Astrocyte (in vitro differentiated cells and primary cell): Measurements from ENCODE around the gene GNB1. TPM values are rescaled to one million over a fixed set of nuclear protein-coding genes. Genes with fewer than 3 reads are reported as not detected.

Experiments
- DNase-seq: peaks from one replicate; pipeline ENCODE4 v3.0.0-alpha.2; 2010; ENCODE audit warnings: low read depth
- FAIRE-seq: peaks from 2 replicates; lab custom pipeline; 2011; peaks lifted over from hg19 to GRCh38; lab: Jason Lieb, UNC
- H2AFZ ChIP-seq: 2 replicates; pipeline ENCODE4 v1.6.0; 2012; ENCODE audit warnings: low read depth, low read length, inconsistent platforms
- H3K27ac ChIP-seq: 2 replicates; pipeline ENCODE4 v1.5.1; 2011; ENCODE audit warnings: low read depth, low read length, inconsistent platforms
- H3K27me3 ChIP-seq: 2 replicates; pipeline ENCODE4 v1.6.0; 2011; ENCODE audit warnings: low read length, inconsistent platforms; ENCODE audit not compliant: insufficient read depth
- H3K36me3 ChIP-seq: 2 replicates; pipeline ENCODE4 v1.5.1; 2011; ENCODE audit warnings: low read length, inconsistent platforms; ENCODE audit not compliant: insufficient read depth
- H3K4me1 ChIP-seq: 2 replicates; pipeline ENCODE4 v1.5.1; 2011; ENCODE audit warnings: low read length, inconsistent platforms; ENCODE audit not compliant: insufficient read depth
- H3K4me2 ChIP-seq: 2 replicates; pipeline ENCODE4 v1.6.0; 2012; ENCODE audit warnings: low read length, inconsistent platforms
- H3K4me3 ChIP-seq: 2 replicates; pipeline ENCODE4 v1.5.1; 2011; ENCODE audit warnings: low read depth, mild to moderate bottlenecking, low read length, inconsistent platforms; ENCODE audit not compliant: insufficient read depth
- H3K79me2 ChIP-seq: 2 replicates; pipeline ENCODE4 v1.6.0; 2012; ENCODE audit warnings: mild to moderate bottlenecking, low read length, inconsistent platforms; ENCODE audit not compliant: insufficient read depth
- H3K9ac ChIP-seq: 2 replicates; pipeline ENCODE4 v1.6.0; 2012; ENCODE audit warnings: mild to moderate bottlenecking, low read length, inconsistent platforms
- H3K9me3 ChIP-seq: 2 replicates; pipeline ENCODE4 v1.5.1; 2012; ENCODE audit warnings: low read depth, mild to moderate bottlenecking, low read length, inconsistent platforms; ENCODE audit not compliant: insufficient read depth
- H4K20me1 ChIP-seq: 2 replicates; pipeline ENCODE4 v1.6.0; 2012; ENCODE audit warnings: low read length, inconsistent platforms; ENCODE audit not compliant: insufficient read depth
- H3K27ac Mint-ChIP-seq: one replicate; pipeline ENCODE4 v1.8.0; 2021; ENCODE audit warnings: mild to moderate bottlenecking, mixed read lengths; ENCODE audit not compliant: unreplicated experiment
- H3K27me3 Mint-ChIP-seq: one replicate; pipeline ENCODE4 v1.8.0; 2021; ENCODE audit warnings: low read depth, mixed read lengths; ENCODE audit not compliant: unreplicated experiment
- H3K36me3 Mint-ChIP-seq: one replicate; pipeline ENCODE4 v1.8.0; 2021; ENCODE audit warnings: low read depth, mixed read lengths; ENCODE audit not compliant: unreplicated experiment
- H3K4me1 Mint-ChIP-seq: one replicate; pipeline ENCODE4 v1.8.0; 2021; ENCODE audit warnings: low read depth, mixed read lengths; ENCODE audit not compliant: unreplicated experiment
- H3K4me3 Mint-ChIP-seq: one replicate; pipeline ENCODE4 v1.8.0; 2021; ENCODE audit warnings: mild to moderate bottlenecking, moderate library complexity, mixed read lengths; ENCODE audit not compliant: unreplicated experiment
- H3K9me3 Mint-ChIP-seq: one replicate; pipeline ENCODE4 v1.8.0; 2021; ENCODE audit warnings: mild to moderate bottlenecking, mixed read lengths; ENCODE audit not compliant: unreplicated experiment
- CTCF ChIP-seq: IDR thresholded peaks from 2 replicates; pipeline ENCODE4 v1.5.1; 2011; ENCODE audit warnings: low read depth, mild to moderate bottlenecking, inconsistent platforms, low read length, moderate library complexity; ENCODE audit not compliant: insufficient read depth
- EZH2 ChIP-seq: IDR thresholded peaks from 2 replicates; pipeline ENCODE4 v1.6.1; 2012; ENCODE audit warnings: mild to moderate bottlenecking, low read length, inconsistent platforms; ENCODE audit not compliant: insufficient read depth
- total RNA-seq: library from RNA; stranded (reverse); gene quantifications from 2 replicates; pipeline ENCODE4 v1.2.1, GENCODE V29; 2021

The GNB1 gene
- total RNA-seq, 1 donor from 2014 or later = 602 TPM

GRCh38 chr1:1839311-1839965, 51.4 kb downstream of the GNB1 start:
- H3K27ac Mint-ChIP-seq = peak overlapping the region; percentile 86
- no peaks in the 10 kb centered on the region for H3K27me3 Mint-ChIP-seq

DNA sequence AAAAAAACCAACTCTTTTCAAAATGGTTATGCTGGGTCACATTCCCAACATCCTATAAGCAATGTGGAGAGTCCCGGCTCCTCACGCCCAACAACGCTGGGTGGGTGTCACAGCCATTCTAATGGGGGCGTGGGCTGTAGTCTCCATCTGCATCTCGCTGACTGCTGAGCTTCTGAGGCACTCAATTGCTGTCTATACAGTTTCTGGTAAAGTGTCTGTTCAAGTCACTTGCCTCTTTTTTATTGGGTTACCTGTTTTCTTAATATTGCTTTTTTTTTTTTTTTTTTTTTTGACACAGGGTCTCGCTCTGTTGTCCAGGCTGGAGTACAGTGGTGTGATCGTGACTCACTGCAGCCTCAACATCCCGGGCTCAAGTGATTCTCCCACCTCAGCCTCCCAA, 54.8 kb downstream of the GNB1 start:
- Mint-ChIP-seq H3K4me3 (no peak overlapping the region), H3K36me3 (peaks cover 17% of the 10 kb centered on the region), H3K9me3 (no peaks in the 10 kb centered on the region), H3K27ac (no peak overlapping the region), H3K4me1 (peaks cover 38% of the 10 kb centered on the region), H3K27me3 (no peaks in the 10 kb centered on the region)
- H3K9me3 ChIP-seq = no peaks in the 10 kb centered on the region
- H4K20me1 ChIP-seq = peaks cover 96% of the 10 kb centered on the region
- H3K4me3 ChIP-seq = no peak overlapping the region
- no peak overlapping the region for H3K9ac ChIP-seq
- peaks cover 10% of the 10 kb centered on the region for H3K4me1 ChIP-seq
- no peak for FAIRE-seq
- H3K36me3 ChIP-seq = peaks cover 13% of the 10 kb centered on the region
- TF ChIP-seq EZH2 (no peak), CTCF (no peak)
- H3K27ac ChIP-seq = no peak overlapping the region
- peaks cover 99% of the 10 kb centered on the region for H3K79me2 ChIP-seq
- no peaks in the 10 kb centered on the region for H3K27me3 ChIP-seq
- no peak for DNase-seq
- no peak overlapping the region for H2AFZ ChIP-seq
- no peak overlapping the region for H3K4me2 ChIP-seq

More at GRCh38 chr1:1839311-1839965, 51.4 kb downstream of the GNB1 start:
- no peak overlapping the region for H3K4me2 ChIP-seq
- Mint-ChIP-seq H3K4me1 (peaks cover 27% of the 10 kb centered on the region), H3K9me3 (no peaks in the 10 kb centered on the region), H3K36me3 (peaks cover 16% of the 10 kb centered on the region), H3K4me3 (no peak overlapping the region)
- no peak for TF ChIP-seq EZH2
- TF ChIP-seq CTCF = no peak
- DNase-seq = no peak
- FAIRE-seq = no peak
- no peak overlapping the region for H3K4me3 ChIP-seq
- H3K9ac ChIP-seq = no peak overlapping the region
- no peak overlapping the region for H2AFZ ChIP-seq
- H3K9me3 ChIP-seq = no peaks in the 10 kb centered on the region
- H4K20me1 ChIP-seq = peaks cover 95% of the 10 kb centered on the region
- no peaks in the 10 kb centered on the region for H3K27me3 ChIP-seq
- no peak overlapping the region for H3K27ac ChIP-seq
- H3K36me3 ChIP-seq = peaks cover 4% of the 10 kb centered on the region
- peaks cover under 1% of the 10 kb centered on the region for H3K4me1 ChIP-seq
- peaks cover 99% of the 10 kb centered on the region for H3K79me2 ChIP-seq

GRCh38 chr1:1835546-1835945, 55.3 kb downstream of the GNB1 start:
- no peak overlapping the region for H3K9ac ChIP-seq
- peaks cover 96% of the 10 kb centered on the region for H4K20me1 ChIP-seq
- no peaks in the 10 kb centered on the region for H3K9me3 ChIP-seq
- no peaks in the 10 kb centered on the region for H3K27me3 ChIP-seq
- FAIRE-seq (no peak), DNase-seq (no peak)
- no peaks in the 10 kb centered on the region for H3K27me3 Mint-ChIP-seq
- no peak overlapping the region for H3K27ac ChIP-seq
- H3K27ac Mint-ChIP-seq = no peak overlapping the region
- TF ChIP-seq CTCF = no peak
- TF ChIP-seq EZH2 = no peak
- no peak overlapping the region for H3K4me3 ChIP-seq
- H3K4me1 Mint-ChIP-seq = peaks cover 35% of the 10 kb centered on the region
- H3K36me3 ChIP-seq = peaks cover 13% of the 10 kb centered on the region
- no peak overlapping the region for H3K4me2 ChIP-seq
- peaks cover 99% of the 10 kb centered on the region for H3K79me2 ChIP-seq
- H3K4me3 Mint-ChIP-seq = no peak overlapping the region
- H3K4me1 ChIP-seq = peaks cover 10% of the 10 kb centered on the region
- peaks cover 17% of the 10 kb centered on the region for H3K36me3 Mint-ChIP-seq
- H3K9me3 Mint-ChIP-seq = no peaks in the 10 kb centered on the region
- H2AFZ ChIP-seq = no peak overlapping the region
